ENCODE data around the gene RASAL1.

- TF ChIP-seq EZH2 (IDR thresholded peaks at IDR 0.05) (no peak), CTCF (IDR thresholded peaks at IDR 0.05) (no peak)
Measured at GRCh38 chr12:113099764-113100163, 35.8 kb downstream of the RASAL1 start.
